ENCODE data around the gene LRMDA.

Gene LRMDA

DNA sequence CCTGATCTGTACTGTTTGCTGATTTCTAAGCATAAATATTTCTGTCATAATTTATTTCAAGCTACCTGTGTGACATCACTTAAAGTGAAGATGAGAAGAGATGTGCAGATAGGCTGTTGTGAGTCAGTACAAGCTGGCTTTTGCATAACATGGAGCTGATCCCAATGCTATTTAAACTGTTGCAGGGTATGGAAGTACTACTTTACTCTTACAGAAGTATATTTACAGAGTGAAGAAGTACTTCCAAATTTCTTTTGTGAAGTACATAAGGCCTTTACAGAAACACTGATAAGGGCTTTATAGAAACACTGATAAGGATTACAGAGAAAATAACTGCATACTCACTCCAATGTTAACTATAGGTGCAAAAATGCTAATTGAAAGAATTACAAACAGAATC is 911.6 kb downstream of the LRMDA start:
- no peak for DNase-seq (ENCODE audit: low read depth in 1 of 2, low spot score in 1 of 2)

DNA sequence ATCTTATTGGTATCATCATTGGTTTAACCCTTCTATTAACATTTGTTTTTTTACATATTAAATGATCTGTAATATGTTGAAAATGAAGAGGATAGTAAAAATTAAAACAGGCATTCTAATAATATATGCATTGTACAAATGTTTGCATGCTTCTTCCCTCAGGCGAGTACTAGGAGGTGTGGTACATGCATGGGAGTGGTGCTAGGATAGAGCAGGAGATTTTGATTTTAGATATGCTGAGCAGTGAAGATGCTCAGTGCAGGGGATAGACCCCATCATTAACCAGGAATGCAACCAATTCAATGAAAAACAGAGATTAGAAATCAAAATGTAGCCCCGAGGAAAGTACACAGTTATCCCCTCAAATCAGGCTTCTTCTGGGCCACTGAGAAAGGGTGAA is 916.4 kb downstream of the LRMDA start:
- no peak for DNase-seq (ENCODE audit: low read depth in 1 of 2, low spot score in 1 of 2)

- no peak for DNase-seq (ENCODE audit: low read depth in 1 of 2, low spot score in 1 of 2)
These were observed 919.2 kb downstream of the LRMDA start for GRCh38 chr10:76350583-76350982.

DNA sequence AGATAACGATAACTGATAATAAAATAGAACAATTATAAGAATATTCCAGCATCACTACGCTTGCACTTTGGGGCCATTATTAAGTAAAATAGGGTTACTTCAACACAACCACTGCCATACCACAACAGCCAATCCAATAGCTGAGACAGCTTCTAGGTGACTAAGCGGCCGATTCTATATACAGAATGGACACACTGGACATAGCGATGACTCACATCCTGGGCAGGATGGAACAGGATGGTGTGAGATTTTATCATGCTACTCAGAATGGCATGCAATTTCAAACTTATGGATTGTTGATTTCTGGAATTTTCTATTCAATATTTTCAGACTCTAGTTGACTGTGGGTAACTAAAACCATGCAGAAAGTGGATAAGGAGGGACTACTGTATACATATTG is 920.9 kb downstream of the LRMDA start:
- DNase-seq (ENCODE audit: low read depth in 1 of 2, low spot score in 1 of 2): no peak

DNA sequence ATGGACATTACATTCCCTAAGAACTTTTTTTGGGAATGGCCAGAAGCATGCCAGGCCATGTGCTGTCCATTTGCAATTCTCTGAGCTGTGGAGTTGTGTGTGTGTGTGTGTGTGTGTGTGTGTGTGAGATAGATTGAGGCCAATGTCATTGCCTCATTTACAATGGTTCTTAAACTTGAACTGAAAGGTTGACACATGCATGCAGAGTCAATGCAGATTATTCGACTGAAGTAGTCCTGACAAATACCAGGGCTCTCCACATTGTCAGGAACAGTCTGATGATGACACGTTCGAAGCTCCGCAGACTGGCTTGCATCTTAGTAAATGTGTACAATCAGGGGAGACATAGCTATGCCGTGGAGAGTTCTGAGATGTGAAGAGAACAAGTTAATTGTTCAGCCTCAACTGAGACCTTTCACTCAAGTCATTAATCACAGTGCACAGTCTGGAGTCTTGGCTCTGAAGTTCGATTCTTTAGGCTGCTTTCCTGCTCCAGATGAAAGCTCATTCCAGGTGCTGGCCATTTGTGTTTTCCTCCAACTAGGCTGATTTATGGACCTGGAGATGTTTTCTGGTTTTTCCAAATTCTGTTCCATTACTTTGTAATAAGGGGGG is 921.9 kb downstream of the LRMDA start:
- no peak for DNase-seq (ENCODE audit: low read depth in 1 of 2, low spot score in 1 of 2)

GRCh38 chr10:76354212-76354738 is 922.9 kb downstream of the LRMDA start:
- no peak for DNase-seq (ENCODE audit: low read depth in 1 of 2, low spot score in 1 of 2)

DNA sequence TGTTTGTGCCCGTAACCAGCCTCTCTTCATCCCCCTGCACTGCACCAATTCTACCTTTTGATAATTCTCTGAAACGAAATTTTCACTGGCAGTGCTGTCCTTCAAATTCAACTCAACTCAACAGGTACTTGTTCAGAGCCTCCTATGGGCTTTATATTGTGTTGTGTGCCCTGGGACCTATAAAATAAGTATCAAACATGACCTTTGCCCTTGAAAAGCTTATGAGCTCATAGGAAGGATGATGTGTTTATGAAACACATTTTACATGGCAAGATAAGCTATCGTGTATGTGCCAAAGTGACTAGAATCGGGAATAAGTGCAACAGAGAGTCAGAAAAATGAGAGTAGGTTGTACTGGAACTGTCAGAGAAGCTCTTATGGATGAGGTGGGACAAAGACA is 923.5 kb downstream of the LRMDA start:
- no peak for DNase-seq (ENCODE audit: low read depth in 1 of 2, low spot score in 1 of 2)

- DNase-seq (ENCODE audit: low read depth in 1 of 2, low spot score in 1 of 2): no peak
These were observed 925.1 kb downstream of the LRMDA start for GRCh38 chr10:76356557-76356956.

DNA sequence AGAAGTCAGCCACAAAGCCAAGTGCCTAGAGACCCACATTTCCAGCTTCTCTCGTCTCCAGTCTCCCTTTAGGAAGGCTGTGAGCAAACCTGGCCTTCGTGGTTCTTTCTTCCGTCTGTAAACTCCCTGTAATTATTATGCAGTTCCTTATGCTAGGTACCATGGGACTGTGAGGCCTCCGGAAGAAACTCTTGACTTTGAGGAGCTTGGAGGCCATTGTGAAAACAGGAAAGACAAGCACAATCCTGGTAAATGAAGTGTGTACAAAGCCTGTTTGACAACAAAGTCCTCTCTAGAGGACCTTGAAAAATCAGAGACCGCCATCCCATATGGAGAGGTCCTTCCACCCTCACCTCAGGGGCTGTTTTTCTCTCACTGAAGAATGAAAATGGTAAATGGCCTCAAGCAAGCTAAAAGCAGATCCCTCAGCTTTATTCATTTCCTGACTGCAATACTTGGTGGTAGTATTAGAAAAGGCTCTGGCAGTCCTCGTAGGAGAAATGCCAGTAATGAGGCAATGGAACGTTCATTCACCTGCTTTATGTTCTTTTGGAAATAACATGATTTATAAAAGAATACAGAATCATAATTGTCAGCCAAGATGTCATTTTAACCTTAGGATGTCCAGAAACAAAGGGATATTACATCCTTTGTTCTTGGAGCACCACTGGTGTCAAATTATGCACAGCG is 926.4 kb downstream of the LRMDA start:
- no peak for DNase-seq (ENCODE audit: low read depth in 1 of 2, low spot score in 1 of 2)

- DNase-seq (ENCODE audit: low read depth in 1 of 2, low spot score in 1 of 2): no peak
These were observed 927.4 kb downstream of the LRMDA start for GRCh38 chr10:76358743-76359395.

- DNase-seq (ENCODE audit: low read depth in 1 of 2, low spot score in 1 of 2): no peak
These were observed 944.3 kb downstream of the LRMDA start for GRCh38 chr10:76375761-76376160.

- DNase-seq (ENCODE audit: low read depth in 1 of 2, low spot score in 1 of 2): no peak
These were observed 951.0 kb downstream of the LRMDA start for GRCh38 chr10:76382381-76382851.

GRCh38 chr10:76388321-76389023 is 957.0 kb downstream of the LRMDA start:
- DNase-seq (ENCODE audit: low read depth in 1 of 2, low spot score in 1 of 2): no peak

DNA sequence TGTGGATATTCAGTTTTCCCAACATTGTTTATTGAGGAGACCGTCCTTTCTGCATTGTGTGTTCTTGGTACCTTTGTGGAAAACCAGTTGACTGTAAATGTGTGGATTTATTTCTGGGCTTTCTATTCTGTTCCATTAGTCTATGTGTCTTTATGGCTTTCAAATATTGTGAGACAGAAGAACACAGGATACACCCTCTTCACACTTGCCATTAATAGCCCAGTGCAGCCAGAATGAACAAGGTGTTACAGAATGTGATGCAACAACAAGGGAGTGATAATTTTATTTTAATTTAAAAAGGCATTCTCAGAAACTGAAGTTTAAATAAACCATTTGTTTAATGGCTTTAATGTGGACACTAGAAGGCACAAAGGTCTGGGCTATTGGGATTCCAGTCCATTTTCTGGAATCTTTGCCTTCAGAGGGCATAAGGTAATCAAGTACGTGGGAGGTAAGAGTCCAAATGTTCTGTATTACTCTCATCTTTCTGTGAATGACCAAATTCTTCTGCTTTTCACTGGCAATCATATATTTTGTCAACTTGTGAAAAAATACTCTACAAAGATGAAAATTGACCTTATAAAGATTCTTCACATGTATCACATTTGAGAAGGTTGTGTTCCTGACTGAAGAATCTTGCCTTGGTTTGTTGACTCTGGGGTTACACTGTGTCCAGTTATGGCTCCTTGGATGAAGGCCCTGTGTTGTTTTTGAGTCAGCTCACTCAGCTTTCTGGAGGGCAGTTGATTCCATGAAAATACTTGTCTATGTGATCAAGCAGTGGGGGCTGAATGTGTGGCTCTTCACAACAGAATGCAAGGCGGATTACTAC is 962.7 kb downstream of the LRMDA start:
- DNase-seq (ENCODE audit: low read depth in 1 of 2, low spot score in 1 of 2): no peak

GRCh38 chr10:76394707-76395042 is 963.3 kb downstream of the LRMDA start:
- DNase-seq (ENCODE audit: low read depth in 1 of 2, low spot score in 1 of 2): no peak

DNA sequence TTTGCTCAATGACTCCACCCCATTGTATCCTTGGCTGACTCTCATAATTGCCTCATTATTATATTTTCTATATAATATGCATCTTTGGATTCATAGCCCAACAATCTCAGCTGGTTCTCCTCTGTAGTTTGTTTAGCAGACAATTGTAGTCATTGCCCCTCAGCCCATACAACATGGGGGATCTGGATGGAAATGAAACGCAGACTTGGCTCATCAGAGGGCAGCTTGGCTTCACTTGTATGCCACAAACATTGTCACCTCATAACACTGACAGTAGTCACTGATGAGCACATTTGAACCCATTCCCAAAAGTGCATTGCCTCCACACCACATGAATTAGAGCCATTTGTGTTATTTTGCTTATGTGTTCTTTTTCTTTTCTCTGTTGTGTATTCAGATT is 963.8 kb downstream of the LRMDA start:
- no peak for DNase-seq (ENCODE audit: low read depth in 1 of 2, low spot score in 1 of 2)

DNA sequence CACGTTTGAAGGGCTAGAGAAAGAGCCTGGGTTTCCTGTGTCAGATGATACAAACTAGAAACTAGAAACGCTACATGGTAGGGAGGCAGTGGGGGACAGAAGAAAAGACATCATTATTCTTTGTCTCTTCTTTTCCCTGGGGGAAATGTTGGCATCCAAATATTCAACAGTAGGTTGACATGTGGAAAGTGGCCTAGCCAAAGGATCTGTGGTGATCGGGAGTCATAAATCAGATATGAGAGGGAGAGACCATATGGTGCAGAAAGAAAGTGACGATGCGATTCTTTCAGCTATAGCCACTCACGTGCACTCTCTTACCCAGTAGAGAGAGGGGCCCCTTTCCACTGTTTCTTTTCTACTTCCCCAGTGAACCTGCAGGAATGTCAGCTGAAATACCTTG is 964.7 kb downstream of the LRMDA start:
- no peak for DNase-seq (ENCODE audit: low read depth in 1 of 2, low spot score in 1 of 2)

GRCh38 chr10:76397181-76398042 is 966.0 kb downstream of the LRMDA start:
- DNase-seq (ENCODE audit: low read depth in 1 of 2, low spot score in 1 of 2): no peak

DNA sequence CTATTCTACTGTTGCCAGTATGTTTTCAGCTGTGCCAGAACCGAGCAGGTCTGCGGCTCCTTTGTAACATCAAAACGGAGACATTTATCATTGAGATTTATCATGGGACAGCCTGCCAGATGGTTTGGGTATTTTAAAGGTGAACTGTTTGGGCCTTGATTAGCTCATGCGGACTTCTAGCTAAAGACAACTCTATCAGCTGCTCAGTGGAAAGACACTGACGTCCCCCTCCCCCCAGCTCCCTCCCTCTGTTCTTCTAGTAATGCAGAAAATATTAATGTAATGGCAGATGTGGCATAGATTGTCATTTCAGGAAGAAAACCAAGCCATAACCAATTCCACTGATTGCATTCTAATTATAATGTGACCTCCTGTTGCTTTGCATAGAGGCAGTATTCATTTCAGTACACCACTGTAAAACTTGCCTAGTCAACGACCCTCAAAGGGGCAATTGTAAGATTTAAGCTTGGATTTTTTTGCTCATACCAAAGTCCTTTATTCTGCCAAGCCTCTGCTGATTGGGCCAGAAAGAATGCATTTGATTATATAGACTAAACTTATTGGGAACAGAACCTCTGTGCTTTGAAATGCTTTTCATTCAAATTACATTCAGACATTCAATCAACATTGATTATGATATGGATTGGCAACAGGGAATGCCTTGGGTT is 966.8 kb downstream of the LRMDA start:
- DNase-seq (ENCODE audit: low read depth in 1 of 2, low spot score in 1 of 2): no peak

All from activated T-helper 1 cell treated with anti-CD3 and anti-CD28 coated beads, Interleukin-2, amount 50 U/mL, for 16 hours (primary cell).